ENCODE measurements around the gene ASIC4. TPM values are rescaled to one million over a fixed set of nuclear protein-coding genes. Genes with fewer than 3 reads are reported as not detected.

The ASIC4 gene
- polyA plus RNA-seq, 3 donors: not detected

DNA sequence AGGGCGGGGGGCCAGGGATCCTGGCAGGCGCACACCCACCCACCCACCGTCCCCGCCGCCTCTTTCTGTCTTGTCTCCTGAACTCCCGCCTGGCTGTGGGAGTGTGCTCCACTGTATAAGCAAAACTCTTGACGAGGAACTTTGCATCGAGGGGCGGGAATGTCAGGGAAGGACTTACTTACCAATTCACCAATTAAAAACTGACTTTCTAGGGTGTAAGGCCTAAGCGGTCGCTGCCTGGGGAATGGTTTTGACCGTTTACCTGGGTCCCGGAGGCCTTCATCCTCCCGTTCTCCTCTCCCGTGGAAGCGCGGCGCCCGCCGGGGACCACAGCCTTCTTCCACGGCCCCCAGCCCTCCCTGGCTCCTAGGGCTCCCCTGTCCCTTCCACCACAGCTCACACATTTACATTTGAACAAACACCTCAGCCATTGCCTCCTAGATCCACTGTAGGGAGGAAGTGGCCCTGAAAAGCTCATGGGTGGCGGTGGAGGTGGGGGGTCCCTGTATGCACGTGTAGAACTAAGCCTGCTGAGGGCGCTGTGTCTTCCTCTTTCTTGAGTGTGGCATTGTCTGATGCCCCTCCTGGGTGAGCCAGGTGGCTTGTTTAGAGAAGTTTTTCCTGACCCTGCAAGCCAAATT is 8.9 kb downstream of the ASIC4 start:
- Mint-ChIP-seq H3K4me3 (peak overlapping the region in 1 of 2 donors; percentile 82), H3K9me3 (peaks cover 0 to 7% (median 2%) of the 10 kb centered on the region in 7 donors)
- no peaks in the 10 kb centered on the region for H4K20me1 ChIP-seq (ENCODE audit: insufficient read depth, low read length)

DNA sequence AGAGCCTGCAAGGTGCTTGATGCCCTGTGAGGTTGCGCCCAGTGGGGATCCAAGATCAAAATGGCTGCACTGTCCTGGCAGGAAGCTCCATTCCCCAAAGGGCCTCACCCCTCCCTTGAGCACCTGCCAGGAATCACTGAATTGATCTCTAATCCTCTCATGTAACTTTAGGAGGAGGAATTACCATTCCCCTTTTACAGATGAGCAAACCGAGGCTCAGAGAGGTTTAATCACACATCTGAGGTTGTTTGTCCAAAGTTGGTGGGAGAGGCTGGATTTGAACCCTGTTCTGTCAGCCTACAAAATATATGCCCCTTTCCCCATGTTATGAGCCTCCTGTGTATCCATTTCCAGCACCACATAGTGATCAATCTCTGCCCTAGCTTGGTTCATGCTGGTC is 10.5 kb downstream of the ASIC4 start:
- no peak for DNase-seq
- H3K9me3 ChIP-seq (replicated peaks in 1 of 2; ENCODE audit: control insufficient read depth in 1 of 2, insufficient read depth in 1 of 2, low read length in 2 of 2): peaks cover 0 to 14% of the 10 kb centered on the region in 2 donors
- Mint-ChIP-seq H3K27ac (no peak overlapping the region), H3K27me3 (ENCODE audit: low read depth in 3 of 3) (peaks cover 79 to 97% (median 88%) of the 10 kb centered on the region in 3 donors), H3K36me3 (peaks cover 0 to 6% of the 10 kb centered on the region in 2 donors), H3K4me1 (peaks cover 2% of the 10 kb centered on the region), H3K9me3 (peaks cover 0 to 9% (median 2%) of the 10 kb centered on the region in 7 donors), H3K4me3 (no peak overlapping the region)
- H3K36me3 ChIP-seq (replicated peaks in 1 of 2; ENCODE audit: control insufficient read depth in 1 of 2, insufficient read depth in 2 of 2, low read length in 2 of 2): no peaks in the 10 kb centered on the region
- H2AFZ ChIP-seq (ENCODE audit: insufficient read depth, low read depth, low read length, poor library complexity, severe bottlenecking): no peak overlapping the region
- H3K27ac ChIP-seq (ENCODE audit: low read depth in 1 of 2, low read length in 2 of 2): no peak overlapping the region
- no peaks in the 10 kb centered on the region for H4K20me1 ChIP-seq (ENCODE audit: insufficient read depth, low read length)
- H3K4me3 ChIP-seq (replicated peaks in 1 of 3; ENCODE audit: low read depth in 2 of 3, low read length in 3 of 3): no peak overlapping the region
- H3K4me2 ChIP-seq (replicated peaks; ENCODE audit: extremely low read depth, low read length, poor library complexity, severe bottlenecking): no peak overlapping the region
- TF ChIP-seq, protein P1, sequence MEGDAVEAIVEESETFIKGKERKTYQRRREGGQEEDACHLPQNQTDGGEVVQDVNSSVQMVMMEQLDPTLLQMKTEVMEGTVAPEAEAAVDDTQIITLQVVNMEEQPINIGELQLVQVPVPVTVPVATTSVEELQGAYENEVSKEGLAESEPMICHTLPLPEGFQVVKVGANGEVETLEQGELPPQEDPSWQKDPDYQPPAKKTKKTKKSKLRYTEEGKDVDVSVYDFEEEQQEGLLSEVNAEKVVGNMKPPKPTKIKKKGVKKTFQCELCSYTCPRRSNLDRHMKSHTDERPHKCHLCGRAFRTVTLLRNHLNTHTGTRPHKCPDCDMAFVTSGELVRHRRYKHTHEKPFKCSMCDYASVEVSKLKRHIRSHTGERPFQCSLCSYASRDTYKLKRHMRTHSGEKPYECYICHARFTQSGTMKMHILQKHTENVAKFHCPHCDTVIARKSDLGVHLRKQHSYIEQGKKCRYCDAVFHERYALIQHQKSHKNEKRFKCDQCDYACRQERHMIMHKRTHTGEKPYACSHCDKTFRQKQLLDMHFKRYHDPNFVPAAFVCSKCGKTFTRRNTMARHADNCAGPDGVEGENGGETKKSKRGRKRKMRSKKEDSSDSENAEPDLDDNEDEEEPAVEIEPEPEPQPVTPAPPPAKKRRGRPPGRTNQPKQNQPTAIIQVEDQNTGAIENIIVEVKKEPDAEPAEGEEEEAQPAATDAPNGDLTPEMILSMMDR (IDR thresholded peaks at IDR 0.05): no peak
- no CpG with 5 or more reads among the region's 2 CpGs for WGBS (ENCODE audit: insufficient coverage)
- no peaks in the 10 kb centered on the region for H3K4me1 ChIP-seq (ENCODE audit: control insufficient read depth in 1 of 2, insufficient read depth in 2 of 2, low read length in 2 of 2)
- intact Hi-C loops (cut with micrococcal nuclease): loop anchor here in 1 of 2 donors (5.0 kb wide), 2 partner anchors 33 to 63 kb away; no protein-coding TSS in a partner anchor
- H3K27me3 ChIP-seq (ENCODE audit: control insufficient read depth in 2 of 2, insufficient read depth in 2 of 2, low read length in 2 of 2): peaks cover 52 to 83% of the 10 kb centered on the region in 2 donors
- no peaks in the 10 kb centered on the region for H3K79me2 ChIP-seq (ENCODE audit: insufficient read depth, low read length)
- H3K9ac ChIP-seq (ENCODE audit: insufficient read depth, low read length, poor library complexity, severe bottlenecking): no peak overlapping the region

More for the DNA sequence above, 8.9 kb downstream of the ASIC4 start:
- DNase-seq: no peak
- no peak overlapping the region for H2AFZ ChIP-seq (ENCODE audit: insufficient read depth, low read depth, low read length, poor library complexity, severe bottlenecking)
- peaks cover 43 to 76% of the 10 kb centered on the region in 2 donors for H3K27me3 ChIP-seq (ENCODE audit: control insufficient read depth in 2 of 2, insufficient read depth in 2 of 2, low read length in 2 of 2)
- Mint-ChIP-seq H3K4me1 (peaks cover 2% of the 10 kb centered on the region), H3K36me3 (peaks cover 0 to 6% of the 10 kb centered on the region in 2 donors), H3K27me3 (ENCODE audit: low read depth in 3 of 3) (peaks cover 63 to 87% (median 78%) of the 10 kb centered on the region in 3 donors), H3K27ac (no peak overlapping the region)
- no peak overlapping the region for H3K4me3 ChIP-seq (replicated peaks in 1 of 3; ENCODE audit: low read depth in 2 of 3, low read length in 3 of 3)
- peaks cover 0 to 14% of the 10 kb centered on the region in 2 donors for H3K9me3 ChIP-seq (replicated peaks in 1 of 2; ENCODE audit: control insufficient read depth in 1 of 2, insufficient read depth in 1 of 2, low read length in 2 of 2)
- TF ChIP-seq, protein P1 (IDR thresholded peaks at IDR 0.05): no peak
- H3K4me1 ChIP-seq (ENCODE audit: control insufficient read depth in 1 of 2, insufficient read depth in 2 of 2, low read length in 2 of 2): no peaks in the 10 kb centered on the region
- H3K27ac ChIP-seq (ENCODE audit: low read depth in 1 of 2, low read length in 2 of 2): no peak overlapping the region
- 12% methylated on average over 9 of the region's 24 CpGs for WGBS (ENCODE audit: insufficient coverage)
- no peaks in the 10 kb centered on the region for H3K79me2 ChIP-seq (ENCODE audit: insufficient read depth, low read length)
- H3K4me2 ChIP-seq (replicated peaks; ENCODE audit: extremely low read depth, low read length, poor library complexity, severe bottlenecking): no peak overlapping the region
- H3K36me3 ChIP-seq (replicated peaks in 1 of 2; ENCODE audit: control insufficient read depth in 1 of 2, insufficient read depth in 2 of 2, low read length in 2 of 2): no peaks in the 10 kb centered on the region
- no peak overlapping the region for H3K9ac ChIP-seq (ENCODE audit: insufficient read depth, low read length, poor library complexity, severe bottlenecking)
- intact Hi-C loops (cut with micrococcal nuclease): no loop called here
